IPS-20b (cell line): ENCODE results near the gene VWC2.

Experiments
- H3K27ac ChIP-seq: one replicate; pipeline ENCODE4 v1.5.1; 2013; ENCODE audit warnings: low read length
- H3K27me3 ChIP-seq: 2 replicates; pipeline ENCODE4 v1.6.1; 2013; ENCODE audit warnings: mild to moderate bottlenecking, low read length, inconsistent platforms; ENCODE audit not compliant: insufficient read depth
- H3K36me3 ChIP-seq: 2 replicates; pipeline ENCODE4 v1.6.1; 2013; ENCODE audit warnings: low read depth, mild to moderate bottlenecking, inconsistent platforms, low read length, moderate library complexity; ENCODE audit not compliant: insufficient read depth
- H3K4me1 ChIP-seq: 2 replicates; pipeline ENCODE4 v1.6.1; 2013; ENCODE audit warnings: mild to moderate bottlenecking, control low read depth, inconsistent platforms, low read length, moderate library complexity; ENCODE audit not compliant: insufficient read depth
- H3K4me3 ChIP-seq: 2 replicates; pipeline ENCODE4 v1.5.1; 2013; ENCODE audit warnings: mild to moderate bottlenecking, low read length, inconsistent platforms
- H3K9ac ChIP-seq: 2 replicates; pipeline ENCODE4 v1.6.1; 2013; ENCODE audit warnings: low read depth, mild to moderate bottlenecking, inconsistent platforms, low read length, moderate library complexity
- H3K9me3 ChIP-seq: 2 replicates; pipeline ENCODE4 v1.6.1; 2013; ENCODE audit warnings: mild to moderate bottlenecking, low read depth, low read length, inconsistent platforms; ENCODE audit not compliant: insufficient read depth

The VWC2 gene

GRCh38 chr7:49771427-49772176 is 1.8 kb upstream of the VWC2 start:
- Histone ChIP-seq H3K9me3 (no peaks in the 10 kb centered on the region; the same call in 1 of the 2 replicates), H3K27ac (no peak overlapping the region), H3K36me3 (no peaks in the 10 kb centered on the region), H3K4me1 (peaks cover 7% of the 10 kb centered on the region; the same call in 1 of the 2 replicates), H3K9ac (no peak overlapping the region), H3K27me3 (peaks cover 94% of the 10 kb centered on the region), H3K4me3 (no peak overlapping the region)

DNA sequence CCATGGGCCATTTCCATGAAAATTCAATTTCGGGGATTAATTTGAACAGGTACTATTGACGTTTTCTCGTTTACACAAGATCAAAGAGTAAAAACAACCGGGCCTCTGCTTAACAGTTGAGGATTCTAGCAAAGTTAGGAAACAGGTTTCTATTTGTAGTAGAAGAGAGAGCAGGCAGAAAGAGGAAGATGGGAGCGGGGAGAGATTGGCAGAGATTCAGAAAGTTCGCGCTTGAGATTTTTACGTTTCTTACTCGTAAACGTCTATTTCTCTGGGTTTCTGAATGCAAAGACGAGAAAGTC is 571 bp upstream of the VWC2 start:
- Histone ChIP-seq H3K36me3 (no peaks in the 10 kb centered on the region), H3K4me3 (peak overlapping the region; percentile 75), H3K27ac (no peak overlapping the region), H3K9me3 (no peaks in the 10 kb centered on the region; the same call in 1 of the 2 replicates), H3K9ac (no peak overlapping the region), H3K27me3 (peaks cover 98% of the 10 kb centered on the region), H3K4me1 (peaks cover 7% of the 10 kb centered on the region; the same call in 1 of the 2 replicates)

DNA sequence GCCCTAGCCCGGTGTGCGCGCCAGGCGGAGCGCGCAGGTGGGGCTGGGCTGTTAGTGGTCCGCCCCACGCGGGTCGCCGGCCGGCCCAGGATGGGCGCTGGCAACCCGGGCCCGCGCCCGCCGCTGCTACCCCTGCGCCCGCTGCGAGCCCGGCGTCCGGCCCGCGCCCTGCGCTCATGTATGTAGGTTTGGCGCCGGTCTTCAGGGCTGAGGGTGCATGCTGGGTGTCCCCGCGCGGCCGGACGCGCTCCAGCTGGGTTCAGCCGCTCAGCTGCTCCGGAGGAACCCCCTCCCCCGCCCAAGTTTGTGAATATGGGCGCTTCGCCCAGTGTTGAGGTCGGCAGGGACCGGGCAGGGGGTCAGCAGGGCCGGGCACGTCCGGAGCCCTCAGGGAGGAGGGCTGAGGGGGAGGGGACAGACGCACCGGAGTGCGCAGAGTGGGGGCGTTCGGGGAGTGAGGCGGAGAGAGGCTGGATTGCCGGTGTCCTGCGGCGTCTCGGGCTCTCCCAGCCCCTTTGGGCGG is 559 bp downstream of the VWC2 start:
- Histone ChIP-seq H3K36me3 (no peaks in the 10 kb centered on the region), H3K9me3 (no peaks in the 10 kb centered on the region; the same call in 1 of the 2 replicates), H3K4me1 (peaks cover 7% of the 10 kb centered on the region; the same call in 1 of the 2 replicates), H3K9ac (no peak overlapping the region), H3K27me3 (peaks cover 87% of the 10 kb centered on the region), H3K4me3 (peak overlapping the region; percentile 75; the same call in 1 of the 2 replicates), H3K27ac (no peak overlapping the region)

GRCh38 chr7:49774459-49775064 is 1.1 kb downstream of the VWC2 start:
- H3K4me3 ChIP-seq, result peak overlapping the region; percentile 75

GRCh38 chr7:49775065-49775948 is 1.9 kb downstream of the VWC2 start:
- Histone ChIP-seq H3K4me1 (peaks cover 7% of the 10 kb centered on the region; the same call in 1 of the 2 replicates), H3K9ac (no peak overlapping the region), H3K27me3 (peaks cover 74% of the 10 kb centered on the region), H3K36me3 (no peaks in the 10 kb centered on the region), H3K9me3 (no peaks in the 10 kb centered on the region; the same call in 1 of the 2 replicates), H3K4me3 (peak overlapping the region; percentile 75), H3K27ac (no peak overlapping the region)

More at GRCh38 chr7:49774459-49775064, 1.1 kb downstream of the VWC2 start:
- Histone ChIP-seq H3K27ac (no peak overlapping the region), H3K27me3 (peaks cover 82% of the 10 kb centered on the region), H3K9ac (no peak overlapping the region), H3K36me3 (no peaks in the 10 kb centered on the region), H3K4me1 (peaks cover 7% of the 10 kb centered on the region; the same call in 1 of the 2 replicates), H3K9me3 (no peaks in the 10 kb centered on the region; the same call in 1 of the 2 replicates)

DNA sequence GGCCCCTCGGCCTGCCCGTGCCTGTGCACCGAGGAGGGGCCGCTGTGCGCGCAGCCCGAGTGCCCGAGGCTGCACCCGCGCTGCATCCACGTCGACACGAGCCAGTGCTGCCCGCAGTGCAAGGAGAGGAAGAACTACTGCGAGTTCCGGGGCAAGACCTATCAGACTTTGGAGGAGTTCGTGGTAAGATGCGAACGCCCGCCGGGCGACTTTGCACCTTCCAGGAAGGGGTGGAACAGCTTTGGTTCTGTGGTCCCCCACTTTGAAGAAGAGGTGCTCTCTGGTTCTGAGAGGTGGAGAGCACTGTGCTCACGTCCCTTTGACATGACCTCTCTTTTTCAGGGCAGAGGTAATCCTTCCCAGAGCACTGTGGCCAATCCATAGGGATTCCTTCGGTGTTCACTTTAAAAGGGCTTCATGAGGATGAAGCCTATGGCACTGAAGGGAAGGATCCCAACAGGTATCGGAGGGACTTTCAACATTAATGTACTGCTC is 2.6 kb downstream of the VWC2 start:
- H3K9me3 ChIP-seq, result no peaks in the 10 kb centered on the region; the same call in 1 of the 2 replicates
- peaks cover 7% of the 10 kb centered on the region; the same call in 1 of the 2 replicates for H3K4me1 ChIP-seq
- no peak overlapping the region for H3K27ac ChIP-seq
- no peak overlapping the region for H3K9ac ChIP-seq
- peak overlapping the region; percentile 58; the same call in 1 of the 2 replicates for H3K4me3 ChIP-seq
- peaks cover 69% of the 10 kb centered on the region for H3K27me3 ChIP-seq
- no peaks in the 10 kb centered on the region for H3K36me3 ChIP-seq

- Histone ChIP-seq H3K4me3 (no peak overlapping the region), H3K36me3 (no peaks in the 10 kb centered on the region), H3K9me3 (no peaks in the 10 kb centered on the region; the same call in 1 of the 2 replicates), H3K4me1 (peaks cover 7% of the 10 kb centered on the region; the same call in 1 of the 2 replicates), H3K9ac (no peak overlapping the region), H3K27ac (no peak overlapping the region), H3K27me3 (peaks cover 59% of the 10 kb centered on the region)
Observed at GRCh38 chr7:49776994-49777393, 3.6 kb downstream of the VWC2 start.

GRCh38 chr7:49778731-49779270 is 5.4 kb downstream of the VWC2 start:
- H3K4me3 ChIP-seq, result no peak overlapping the region
- no peak overlapping the region for H3K9ac ChIP-seq
- no peaks in the 10 kb centered on the region for H3K4me1 ChIP-seq
- H3K36me3 ChIP-seq, result no peaks in the 10 kb centered on the region
- H3K27me3 ChIP-seq, result peaks cover 41% of the 10 kb centered on the region
- H3K9me3 ChIP-seq, result no peaks in the 10 kb centered on the region; the same call in 1 of the 2 replicates
- H3K27ac ChIP-seq, result no peak overlapping the region

- H3K9me3 ChIP-seq, result no peaks in the 10 kb centered on the region
- no peak overlapping the region for H3K27ac ChIP-seq
- no peak overlapping the region for H3K9ac ChIP-seq
- no peaks in the 10 kb centered on the region for H3K4me1 ChIP-seq
- H3K36me3 ChIP-seq, result no peaks in the 10 kb centered on the region
- peaks cover 20% of the 10 kb centered on the region for H3K27me3 ChIP-seq
- no peak overlapping the region for H3K4me3 ChIP-seq
Observed at GRCh38 chr7:49780953-49781352, 7.5 kb downstream of the VWC2 start.

GRCh38 chr7:49781996-49782395 is 8.6 kb downstream of the VWC2 start:
- no peaks in the 10 kb centered on the region for H3K4me1 ChIP-seq
- no peak overlapping the region for H3K9ac ChIP-seq
- H3K9me3 ChIP-seq, result no peaks in the 10 kb centered on the region
- no peak overlapping the region for H3K27ac ChIP-seq
- peaks cover 9% of the 10 kb centered on the region for H3K27me3 ChIP-seq
- H3K36me3 ChIP-seq, result no peaks in the 10 kb centered on the region
- no peak overlapping the region for H3K4me3 ChIP-seq

DNA sequence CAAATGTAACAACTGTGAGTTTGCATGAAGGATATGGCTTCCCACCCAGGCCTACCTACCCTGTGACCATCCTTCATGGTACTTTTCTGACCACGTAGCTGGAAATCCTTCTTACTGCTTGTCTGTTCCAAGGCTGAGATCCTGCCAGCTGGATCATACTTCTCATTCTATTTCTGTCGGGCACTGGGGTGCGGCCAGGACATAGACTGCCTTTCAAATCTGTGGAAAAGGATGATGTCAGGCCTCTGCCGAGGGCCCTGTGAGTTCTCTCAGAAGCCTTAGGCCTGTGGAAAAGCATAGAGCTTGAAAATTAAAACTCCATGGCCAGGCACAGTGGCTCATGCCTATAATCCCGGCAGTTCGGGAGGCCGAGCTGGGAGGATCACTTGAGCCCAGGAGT is 10.0 kb downstream of the VWC2 start:
- no peak overlapping the region for H3K9ac ChIP-seq
- H3K36me3 ChIP-seq, result no peaks in the 10 kb centered on the region
- no peaks in the 10 kb centered on the region for H3K9me3 ChIP-seq
- no peak overlapping the region for H3K4me3 ChIP-seq
- H3K4me1 ChIP-seq, result no peaks in the 10 kb centered on the region
- no peaks in the 10 kb centered on the region for H3K27me3 ChIP-seq
- no peak overlapping the region for H3K27ac ChIP-seq
